ENCODE measurements around the gene GATAD2A. TPM values are rescaled to one million over a fixed set of nuclear protein-coding genes. Genes with fewer than 3 reads are reported as not detected.

The GATAD2A gene
- total and polyA plus RNA-seq, 9 of the 15 experiments (the other 6 are each of a cell fraction or from before 2014, with no cell fraction given), result 2.4 to 226 (median 44.2) TPM

DNA sequence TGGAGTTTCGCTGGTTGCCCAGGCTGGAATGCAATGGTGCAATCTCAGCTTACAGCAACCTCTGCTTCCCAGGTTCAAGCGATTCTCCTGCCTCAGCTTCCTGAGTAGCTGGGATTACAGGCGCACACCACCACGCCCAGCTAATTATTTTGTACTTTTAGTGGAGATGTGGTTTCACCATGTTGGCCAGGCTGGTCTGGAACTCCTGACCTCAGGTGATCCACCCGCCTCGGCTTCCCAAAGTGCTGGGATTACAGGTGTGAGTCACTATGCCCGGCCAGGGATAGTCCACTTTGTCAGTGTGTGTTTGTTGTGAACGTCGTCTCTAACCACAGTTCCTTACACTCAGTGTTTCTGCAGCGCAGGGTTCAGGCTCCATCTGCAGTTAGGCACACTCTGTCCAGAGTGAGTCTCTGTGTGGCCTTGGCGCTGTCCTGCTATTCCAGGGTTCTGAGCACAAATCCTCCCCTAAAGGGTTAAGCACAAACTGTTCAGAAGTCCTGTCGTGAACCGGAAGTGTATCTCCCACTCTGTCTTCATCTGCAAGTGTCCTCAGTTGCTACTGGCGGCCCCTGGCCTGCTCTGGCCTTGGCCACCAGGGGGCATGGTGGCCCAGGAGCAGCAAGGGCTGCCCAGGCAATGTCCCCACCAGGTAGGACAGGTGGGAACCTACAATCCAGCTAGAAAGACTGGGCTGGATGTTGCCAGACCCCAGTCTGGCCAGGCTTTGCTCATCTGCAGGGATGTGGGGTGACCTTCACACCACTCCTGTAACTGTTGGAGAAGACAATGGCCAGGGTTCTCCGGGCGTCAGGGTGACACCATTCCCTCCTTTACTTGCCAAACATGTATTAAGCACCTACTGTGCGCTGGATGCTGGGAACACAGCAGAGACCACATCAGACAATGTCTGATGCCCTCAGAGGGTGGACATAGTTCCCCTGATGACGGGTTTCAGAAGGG lies 38.8 kb upstream of the GATAD2A start (continued):
- TF ChIP-seq, protein P1, sequence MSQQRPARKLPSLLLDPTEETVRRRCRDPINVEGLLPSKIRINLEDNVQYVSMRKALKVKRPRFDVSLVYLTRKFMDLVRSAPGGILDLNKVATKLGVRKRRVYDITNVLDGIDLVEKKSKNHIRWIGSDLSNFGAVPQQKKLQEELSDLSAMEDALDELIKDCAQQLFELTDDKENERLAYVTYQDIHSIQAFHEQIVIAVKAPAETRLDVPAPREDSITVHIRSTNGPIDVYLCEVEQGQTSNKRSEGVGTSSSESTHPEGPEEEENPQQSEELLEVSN (IDR thresholded peaks at IDR 0.05; ENCODE audit: borderline replicate concordance in 1 of 2, extremely low read depth in 1 of 2, insufficient read depth in 1 of 2, insufficient read length in 1 of 2, low read depth in 1 of 2, low read length in 1 of 2, poor library complexity in 1 of 2, severe bottlenecking in 1 of 2), result no peak
- TF ChIP-seq HDAC2 (IDR thresholded peaks at IDR 0.05), result peak; percentile 78
- TF ChIP-seq ZNF134 (CRISPR knock-in tag; conservative IDR thresholded peaks at IDR 0.05), result no peak
- TF ChIP-seq WHSC1 (IDR thresholded peaks at IDR 0.05; ENCODE audit: low read length), result no peak
- TF ChIP-seq SUPT5H (IDR thresholded peaks at IDR 0.05), result no peak
- TF ChIP-seq ZNF778 (CRISPR knock-in tag; IDR thresholded peaks at IDR 0.05), result no peak
- TF ChIP-seq TEAD2 (tag; IDR thresholded peaks at IDR 0.05), result peak; percentile 47; the same call in 1 of the 2 replicates
- TF ChIP-seq, protein P2, sequence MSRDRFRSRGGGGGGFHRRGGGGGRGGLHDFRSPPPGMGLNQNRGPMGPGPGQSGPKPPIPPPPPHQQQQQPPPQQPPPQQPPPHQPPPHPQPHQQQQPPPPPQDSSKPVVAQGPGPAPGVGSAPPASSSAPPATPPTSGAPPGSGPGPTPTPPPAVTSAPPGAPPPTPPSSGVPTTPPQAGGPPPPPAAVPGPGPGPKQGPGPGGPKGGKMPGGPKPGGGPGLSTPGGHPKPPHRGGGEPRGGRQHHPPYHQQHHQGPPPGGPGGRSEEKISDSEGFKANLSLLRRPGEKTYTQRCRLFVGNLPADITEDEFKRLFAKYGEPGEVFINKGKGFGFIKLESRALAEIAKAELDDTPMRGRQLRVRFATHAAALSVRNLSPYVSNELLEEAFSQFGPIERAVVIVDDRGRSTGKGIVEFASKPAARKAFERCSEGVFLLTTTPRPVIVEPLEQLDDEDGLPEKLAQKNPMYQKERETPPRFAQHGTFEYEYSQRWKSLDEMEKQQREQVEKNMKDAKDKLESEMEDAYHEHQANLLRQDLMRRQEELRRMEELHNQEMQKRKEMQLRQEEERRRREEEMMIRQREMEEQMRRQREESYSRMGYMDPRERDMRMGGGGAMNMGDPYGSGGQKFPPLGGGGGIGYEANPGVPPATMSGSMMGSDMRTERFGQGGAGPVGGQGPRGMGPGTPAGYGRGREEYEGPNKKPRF (IDR thresholded peaks at IDR 0.05; ENCODE audit: low read depth, low read length), result no peak
- 0 out of 4 replicates have a peak, but pooled peaks of 1 of the 2 experiments have one; percentile 54 for TF ChIP-seq SRF (CRISPR knock-in tag; IDR thresholded peaks at IDR 0.05)
- peak; percentile 52; the same call in 1 of the 2 replicates for TF ChIP-seq LEF1 (IDR thresholded peaks at IDR 0.05)
- no peak for TF ChIP-seq HMG20B (CRISPR knock-in tag; IDR thresholded peaks at IDR 0.05)
- TF ChIP-seq TAF9B (IDR thresholded peaks at IDR 0.05; ENCODE audit: partially characterized antibody), result no peak
- TF ChIP-seq KDM5B (IDR thresholded peaks at IDR 0.05; ENCODE audit: insufficient replicate concordance, low read depth, low read length), result peak; percentile 59
